ENCODE measurements around the gene C1QBP. TPM values are rescaled to one million over a fixed set of nuclear protein-coding genes. Genes with fewer than 3 reads are reported as not detected.

Gene C1QBP
- total and polyA plus RNA-seq, 7 donors: 107 to 472 (median 166) TPM

DNA sequence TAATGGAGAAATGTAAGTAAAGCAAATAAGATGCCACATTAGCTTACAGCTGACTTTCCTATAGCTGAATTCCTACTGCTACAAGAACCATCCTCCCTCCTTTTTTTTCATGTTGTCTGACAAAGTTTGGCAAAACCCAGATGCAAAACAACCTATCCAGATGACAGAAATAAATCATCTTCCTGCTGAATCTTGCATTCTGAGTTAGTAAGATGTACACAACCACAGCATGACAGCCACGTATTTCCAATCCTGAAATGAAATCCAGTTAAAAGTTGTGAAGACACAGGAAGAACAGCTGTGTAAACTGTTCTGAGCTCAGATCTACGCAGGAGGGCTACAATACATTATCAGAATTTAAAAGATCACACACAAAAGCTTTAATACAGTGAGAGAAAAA, 35.0 kb upstream of the C1QBP start:
- no peak for ATAC-seq
- no peak for DNase-seq
- intact Hi-C loops (cut with DNase I): no loop called here
- WGBS, 3 donors: 64 to 70% (median 66%) methylated on average over 2 of the region's 2 CpGs
- no peaks in the 10 kb centered on the region for H3K4me1 ChIP-seq
- H3K9me3 ChIP-seq: no peaks in the 10 kb centered on the region
- no peak overlapping the region for H3K4me3 ChIP-seq
- H3K36me3 ChIP-seq (ENCODE audit: insufficient read depth in 1 of 2, low read depth in 1 of 2): peaks cover 6 to 82% of the 10 kb centered on the region in 2 donors
- H3K27me3 ChIP-seq (ENCODE audit: insufficient read depth in 3 of 3, low read length in 2 of 3): no peaks in the 10 kb centered on the region
- H3K27ac ChIP-seq: no peak overlapping the region
- TF ChIP-seq, protein P1, sequence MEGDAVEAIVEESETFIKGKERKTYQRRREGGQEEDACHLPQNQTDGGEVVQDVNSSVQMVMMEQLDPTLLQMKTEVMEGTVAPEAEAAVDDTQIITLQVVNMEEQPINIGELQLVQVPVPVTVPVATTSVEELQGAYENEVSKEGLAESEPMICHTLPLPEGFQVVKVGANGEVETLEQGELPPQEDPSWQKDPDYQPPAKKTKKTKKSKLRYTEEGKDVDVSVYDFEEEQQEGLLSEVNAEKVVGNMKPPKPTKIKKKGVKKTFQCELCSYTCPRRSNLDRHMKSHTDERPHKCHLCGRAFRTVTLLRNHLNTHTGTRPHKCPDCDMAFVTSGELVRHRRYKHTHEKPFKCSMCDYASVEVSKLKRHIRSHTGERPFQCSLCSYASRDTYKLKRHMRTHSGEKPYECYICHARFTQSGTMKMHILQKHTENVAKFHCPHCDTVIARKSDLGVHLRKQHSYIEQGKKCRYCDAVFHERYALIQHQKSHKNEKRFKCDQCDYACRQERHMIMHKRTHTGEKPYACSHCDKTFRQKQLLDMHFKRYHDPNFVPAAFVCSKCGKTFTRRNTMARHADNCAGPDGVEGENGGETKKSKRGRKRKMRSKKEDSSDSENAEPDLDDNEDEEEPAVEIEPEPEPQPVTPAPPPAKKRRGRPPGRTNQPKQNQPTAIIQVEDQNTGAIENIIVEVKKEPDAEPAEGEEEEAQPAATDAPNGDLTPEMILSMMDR (IDR thresholded peaks at IDR 0.05): no peak

DNA sequence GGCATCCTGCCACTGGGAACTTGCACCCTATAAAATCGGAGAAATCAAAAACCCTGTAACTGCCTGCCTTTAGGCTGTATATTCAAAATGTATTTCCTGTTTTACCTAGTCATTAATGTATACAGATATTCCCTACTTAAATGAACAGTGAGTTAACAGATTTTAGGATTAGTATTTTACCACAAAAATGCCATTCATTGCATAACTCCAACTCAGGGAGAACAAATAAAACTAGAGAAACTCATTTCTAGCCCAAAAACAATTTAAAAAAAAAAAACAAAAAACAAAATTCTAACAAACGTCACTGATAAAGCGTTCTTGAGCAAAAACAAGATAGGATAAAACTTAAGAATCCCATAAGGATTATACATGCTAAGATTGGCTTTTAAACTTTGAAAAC, 33.6 kb upstream of the C1QBP start:
- Histone ChIP-seq H3K27me3 (ENCODE audit: insufficient read depth in 3 of 3, low read length in 2 of 3) (no peaks in the 10 kb centered on the region), H3K4me1 (peaks cover under 1% of the 10 kb centered on the region), H3K9me3 (no peaks in the 10 kb centered on the region), H3K27ac (no peak overlapping the region), H3K4me3 (no peak overlapping the region), H3K36me3 (ENCODE audit: insufficient read depth in 1 of 2, low read depth in 1 of 2) (peaks cover 3 to 68% of the 10 kb centered on the region in 2 donors)
- DNase-seq (no peak), ATAC-seq (no peak)
- 80 to 91% (median 85%) methylated on average over 3 of the region's 3 CpGs for WGBS, 3 donors
- intact Hi-C loops (cut with DNase I): no loop called here
- TF ChIP-seq, protein P1 (IDR thresholded peaks at IDR 0.05): no peak

DNA sequence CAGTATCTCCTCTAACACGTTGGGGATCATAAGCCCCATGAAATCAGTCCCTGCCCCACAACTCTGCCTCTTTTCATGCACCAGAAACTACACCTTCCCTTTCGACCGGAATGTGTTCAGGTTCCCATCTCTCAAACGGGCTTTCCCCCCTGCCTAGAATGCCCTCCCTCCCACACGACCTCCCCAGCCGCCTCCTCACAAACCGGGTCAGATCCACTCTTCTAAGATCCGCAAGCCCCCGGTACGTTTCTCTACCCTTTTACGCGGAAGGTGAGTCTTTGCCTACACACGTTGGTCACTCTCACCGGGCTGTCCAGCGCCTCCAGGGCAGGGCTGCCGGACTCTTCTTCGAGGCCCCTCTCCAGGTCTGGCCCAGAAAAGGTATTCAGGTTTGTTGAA, 29.1 kb upstream of the C1QBP start:
- Histone ChIP-seq H3K36me3 (ENCODE audit: insufficient read depth in 1 of 2, low read depth in 1 of 2) (peaks cover 0 to 24% of the 10 kb centered on the region in 2 donors), H3K27ac (no peak overlapping the region), H3K4me1 (peaks cover 7% of the 10 kb centered on the region), H3K4me3 (peak overlapping the region; percentile 95), H3K27me3 (ENCODE audit: insufficient read depth in 3 of 3, low read length in 2 of 3) (no peaks in the 10 kb centered on the region), H3K9me3 (no peaks in the 10 kb centered on the region)
- DNase-seq: no peak
- ATAC-seq: peak; percentile 8 to 22 (median 16)
- TF ChIP-seq, protein P1 (IDR thresholded peaks at IDR 0.05): no peak
- 0 to 1% (median 0%) methylated on average over 17 of the region's 17 CpGs for WGBS, 3 donors
- intact Hi-C loops (cut with DNase I): loop anchor here in 1 of 2 donors (2.0 kb wide), 1 partner anchor 19 kb away; the partner anchor contains the start of genes DERL2 and MIS12

DNA sequence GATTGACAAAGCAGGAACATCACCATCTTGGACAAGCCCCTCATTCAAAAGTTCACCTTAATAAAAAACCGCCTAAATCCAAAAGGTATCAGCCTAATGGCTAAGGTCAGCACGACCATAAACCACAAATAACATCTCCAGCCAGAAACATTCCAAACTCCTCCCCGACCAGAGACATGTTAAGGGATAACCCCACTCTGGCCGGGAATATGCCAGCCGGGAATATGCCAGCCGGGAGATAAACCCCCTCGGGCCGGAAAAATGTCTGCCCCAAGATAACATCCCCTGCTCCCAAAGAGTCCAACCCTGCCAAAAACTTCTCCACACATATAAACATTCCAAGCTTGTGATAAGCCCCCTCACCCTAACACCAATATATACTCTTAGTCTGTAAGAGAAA, 28.5 kb upstream of the C1QBP start:
- DNase-seq (no peak), ATAC-seq (no peak)
- Histone ChIP-seq H3K4me1 (peaks cover 7% of the 10 kb centered on the region), H3K36me3 (ENCODE audit: insufficient read depth in 1 of 2, low read depth in 1 of 2) (peaks cover 0 to 17% of the 10 kb centered on the region in 2 donors), H3K4me3 (peak overlapping the region; percentile 95), H3K9me3 (no peaks in the 10 kb centered on the region), H3K27ac (no peak overlapping the region), H3K27me3 (ENCODE audit: insufficient read depth in 3 of 3, low read length in 2 of 3) (no peaks in the 10 kb centered on the region)
- whole genome bisulfite sequencing, 3 donors: 6 to 8% (median 6%) methylated on average over 8 of the region's 8 CpGs
- intact Hi-C loops (cut with DNase I): no loop called here
- TF ChIP-seq, protein P1 (IDR thresholded peaks at IDR 0.05): no peak

DNA sequence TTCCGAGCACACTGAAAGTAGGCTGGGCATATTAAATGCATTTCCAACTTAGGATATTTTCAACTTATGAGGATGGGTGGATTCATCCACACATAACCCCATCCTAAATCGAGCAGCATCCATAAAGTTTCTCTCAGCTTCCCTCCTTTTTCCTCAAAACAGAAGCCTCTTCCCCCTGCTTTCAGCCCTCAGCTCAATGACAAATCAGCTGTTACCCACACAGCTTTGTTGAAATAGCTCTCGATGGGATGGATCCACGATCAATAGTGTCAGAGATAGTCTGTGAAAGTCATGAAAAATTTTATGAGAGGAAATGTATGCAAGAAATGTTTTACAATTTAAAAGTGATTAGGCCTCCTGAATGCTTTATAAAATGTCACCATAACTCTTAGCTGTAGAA, 27.3 kb upstream of the C1QBP start:
- peaks cover 7% of the 10 kb centered on the region for H3K4me1 ChIP-seq
- intact Hi-C loops (cut with DNase I): no loop called here
- H3K27ac ChIP-seq: no peak overlapping the region
- H3K9me3 ChIP-seq: no peaks in the 10 kb centered on the region
- ATAC-seq: no peak
- DNase-seq: no peak
- no peak overlapping the region for H3K4me3 ChIP-seq
- no peaks in the 10 kb centered on the region for H3K27me3 ChIP-seq (ENCODE audit: insufficient read depth in 3 of 3, low read length in 2 of 3)
- peaks cover 0 to 10% of the 10 kb centered on the region in 2 donors for H3K36me3 ChIP-seq (ENCODE audit: insufficient read depth in 1 of 2, low read depth in 1 of 2)
- TF ChIP-seq, protein P1 (IDR thresholded peaks at IDR 0.05): no peak
- WGBS, 3 donors: 90% methylated on average over 4 of the region's 4 CpGs
